ENCODE data around the gene PI16.

PI16 gene

GRCh38 chr6:37005061-37005810 is 50.7 kb downstream of the PI16 start, which contains the start of gene FGD2:
Gene FGD2, plus strand, starts transcription at chr6:37005655. Its CDS starts 163 bp downstream, at chr6:37005818.
- DNase-seq = no peak

DNA sequence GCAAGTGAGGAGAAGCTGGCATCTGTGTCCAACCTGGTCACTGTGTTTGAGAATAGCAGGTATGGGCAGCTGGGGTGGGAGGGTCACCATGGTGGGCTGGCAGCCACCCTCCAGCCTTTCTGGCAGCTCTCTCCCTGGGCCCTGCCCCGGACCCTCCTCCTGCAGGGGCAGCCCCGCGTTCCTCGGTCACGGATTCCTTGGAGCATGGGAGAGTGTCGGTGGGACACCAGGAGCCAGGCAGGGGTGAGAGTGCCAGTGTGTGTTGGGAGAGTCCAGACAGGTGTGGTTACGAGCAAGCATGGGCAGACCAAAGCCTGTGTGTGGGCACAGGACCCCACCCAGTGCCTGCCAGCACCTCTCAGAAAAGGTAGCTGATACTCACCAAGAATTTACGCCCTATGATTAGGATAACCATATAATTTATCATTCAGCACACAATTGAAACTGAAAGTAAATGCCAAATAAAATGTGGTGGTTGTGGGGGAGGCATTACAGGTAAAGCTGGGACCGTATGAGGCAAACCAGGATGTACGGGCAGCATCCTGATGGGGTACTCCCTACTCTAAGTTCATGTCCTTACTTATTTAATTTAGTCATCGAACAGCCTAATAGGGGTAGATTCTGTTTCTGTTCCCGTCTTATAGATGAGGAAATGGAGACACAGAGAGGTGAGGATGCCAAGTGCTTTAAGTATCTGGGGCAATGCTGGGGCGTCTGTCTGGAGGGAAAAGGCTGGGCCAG is 51.5 kb downstream of the PI16 start:
- no peak for DNase-seq

GRCh38 chr6:37006793-37007339 is 52.3 kb downstream of the PI16 start:
- DNase-seq = peak; percentile 72

- no peak for DNase-seq
Measured at GRCh38 chr6:37007340-37008043, 53.0 kb downstream of the PI16 start.

GRCh38 chr6:37008484-37009465 is 54.2 kb downstream of the PI16 start:
- DNase-seq = no peak

- no peak for DNase-seq
Measured at GRCh38 chr6:37010402-37010892, 55.9 kb downstream of the PI16 start.

- DNase-seq = no peak
Measured at GRCh38 chr6:37011656-37012378, 57.3 kb downstream of the PI16 start.

DNA sequence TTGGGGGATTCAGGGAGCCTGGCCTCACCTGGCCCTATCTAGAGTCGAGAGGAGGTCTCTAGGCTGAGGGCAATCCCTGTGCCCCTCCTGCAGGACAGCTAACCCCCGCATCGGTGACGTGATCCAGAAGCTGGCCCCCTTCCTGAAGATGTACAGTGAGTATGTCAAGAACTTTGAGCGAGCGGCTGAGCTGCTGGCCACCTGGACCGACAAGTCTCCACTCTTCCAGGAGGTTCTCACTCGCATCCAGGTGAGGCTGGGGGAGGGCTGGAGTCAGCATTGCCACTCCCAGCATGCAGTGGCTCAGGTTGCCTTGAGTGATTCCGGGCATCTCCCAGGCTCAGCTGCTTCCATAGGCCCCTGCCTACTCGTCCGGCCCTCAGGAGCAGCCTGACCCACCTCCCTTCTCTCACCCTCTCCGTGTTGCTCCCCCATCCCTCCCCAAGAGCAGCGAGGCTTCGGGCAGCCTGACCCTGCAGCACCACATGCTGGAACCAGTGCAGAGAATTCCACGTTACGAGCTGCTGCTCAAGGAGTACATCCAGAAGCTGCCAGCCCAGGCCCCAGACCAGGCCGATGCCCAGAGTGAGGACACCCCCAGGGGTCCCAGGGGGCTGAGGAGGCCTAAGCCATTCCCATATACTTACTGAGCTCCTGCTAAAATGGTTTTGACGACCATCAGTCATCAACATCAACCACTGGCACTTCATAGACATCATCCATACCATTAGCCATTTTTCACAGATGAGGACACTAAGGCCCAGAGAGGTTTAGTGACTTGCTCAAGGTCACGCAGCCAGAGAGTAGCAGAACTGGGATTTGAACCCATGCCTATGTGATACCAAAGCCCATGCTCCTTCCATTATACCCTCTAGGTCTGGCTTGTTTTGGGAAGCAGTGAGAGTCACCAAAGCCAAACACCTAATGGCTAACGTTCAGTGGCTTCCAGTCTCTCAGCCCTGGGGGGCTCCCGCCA is 59.3 kb downstream of the PI16 start:
- DNase-seq = no peak
